ENCODE results near the gene CD55.

Gene CD55

DNA sequence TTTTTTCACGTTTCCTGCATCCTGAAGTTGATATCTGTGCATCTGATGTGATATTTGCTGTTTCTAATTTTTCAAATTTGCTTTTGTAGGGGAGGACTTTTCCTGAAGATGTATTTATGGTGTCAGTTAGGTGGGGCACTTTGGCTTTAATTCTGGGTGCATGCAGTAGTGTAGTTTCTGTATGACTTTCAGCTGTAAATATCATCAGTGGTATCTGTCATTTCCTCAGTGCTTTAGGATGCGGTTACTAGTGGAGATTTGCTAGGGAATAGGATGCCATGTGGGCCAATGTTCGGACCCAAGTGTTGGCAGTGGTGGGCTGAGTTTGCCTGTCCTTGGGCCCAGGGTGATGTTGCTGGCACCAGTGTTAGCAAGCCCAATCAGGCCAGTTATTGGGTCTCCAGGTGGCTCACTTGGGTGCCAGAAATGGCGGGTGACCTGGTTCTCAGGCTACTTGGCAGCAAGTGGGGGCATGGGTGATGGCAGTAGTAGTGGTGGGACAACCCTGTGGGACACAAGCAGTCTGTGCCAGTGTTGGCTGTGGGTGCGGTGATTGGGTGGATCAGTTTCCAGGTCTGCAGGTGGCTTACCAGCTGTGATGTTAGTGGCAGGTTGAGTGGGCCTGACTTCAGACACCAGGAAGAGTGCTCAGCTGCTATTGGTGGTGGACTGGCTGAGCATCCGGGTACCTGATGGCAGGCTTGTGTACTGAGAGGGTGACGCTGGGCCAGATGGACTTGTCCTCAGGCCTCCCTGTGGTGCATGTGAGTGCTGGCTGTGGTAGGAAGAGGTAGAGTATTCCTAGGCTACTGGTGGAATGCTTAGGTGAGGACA lies 24.4 kb downstream of the CD55 start:
- Histone ChIP-seq H3K27me3 (ENCODE audit: low read depth, low read length) (no peaks in the 10 kb centered on the region), H3K36me3 (ENCODE audit: control insufficient read depth in 1 of 2, insufficient read depth in 2 of 2, low read length in 2 of 2) (peaks cover 16 to 18% of the 10 kb centered on the region in 2 donors), H3K9me3 (ENCODE audit: control insufficient read depth in 1 of 2, low read length in 2 of 2) (no peaks in the 10 kb centered on the region), H3K27ac (ENCODE audit: low read length) (no peak overlapping the region), H3K4me3 (ENCODE audit: low read depth in 1 of 2, low read length in 2 of 2) (no peak overlapping the region), H3K4me1 (ENCODE audit: control insufficient read depth in 1 of 2, insufficient read depth in 2 of 2, low read length in 2 of 2) (peaks cover 0 to 3% of the 10 kb centered on the region in 2 donors)

DNA sequence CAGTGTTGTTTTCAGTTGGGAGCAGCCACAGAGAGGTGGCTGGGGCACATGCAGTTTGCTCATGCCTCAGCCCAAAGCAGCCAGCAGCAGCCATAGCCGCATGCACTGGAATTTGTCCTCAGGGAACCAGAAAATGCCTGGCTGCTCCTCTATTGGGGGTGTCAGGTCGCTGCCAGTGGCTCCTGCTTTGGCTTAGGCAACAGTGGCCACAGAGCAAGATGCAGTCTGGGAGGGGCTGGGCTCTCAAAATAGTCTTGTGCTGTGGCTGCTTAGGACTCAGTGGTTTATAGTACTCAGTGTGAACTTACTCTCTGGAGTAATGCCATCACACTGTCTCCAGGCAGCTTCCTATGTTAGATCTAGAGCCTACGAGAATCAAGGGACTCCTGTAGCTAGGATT lies 25.0 kb downstream of the CD55 start:
- Histone ChIP-seq H3K4me1 (ENCODE audit: control insufficient read depth in 1 of 2, insufficient read depth in 2 of 2, low read length in 2 of 2) (peaks cover 0 to 3% of the 10 kb centered on the region in 2 donors), H3K9me3 (ENCODE audit: control insufficient read depth in 1 of 2, low read length in 2 of 2) (no peaks in the 10 kb centered on the region), H3K4me3 (ENCODE audit: low read depth in 1 of 2, low read length in 2 of 2) (no peak overlapping the region), H3K27me3 (ENCODE audit: low read depth, low read length) (no peaks in the 10 kb centered on the region), H3K27ac (ENCODE audit: low read length) (no peak overlapping the region), H3K36me3 (ENCODE audit: control insufficient read depth in 1 of 2, insufficient read depth in 2 of 2, low read length in 2 of 2) (peaks cover 16 to 17% of the 10 kb centered on the region in 2 donors)

DNA sequence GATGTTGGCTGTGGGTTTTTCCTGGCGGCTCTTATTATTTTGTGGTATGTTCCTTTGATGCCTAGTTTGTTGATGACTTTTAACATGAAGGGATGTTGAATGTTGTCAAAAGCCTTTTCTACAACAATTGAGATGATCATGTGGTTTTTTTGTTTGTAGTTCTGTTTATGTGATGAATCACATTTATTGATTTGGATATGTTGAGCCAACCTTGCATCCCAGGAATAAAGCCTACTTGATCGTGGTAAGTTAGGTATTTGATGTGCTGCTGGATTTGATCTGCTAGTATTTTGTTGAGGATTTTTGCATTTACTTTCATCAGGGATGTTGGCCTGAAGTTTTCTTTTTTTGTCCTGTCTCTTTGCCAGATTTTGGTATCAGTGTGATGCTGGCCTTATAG lies 28.5 kb downstream of the CD55 start:
- H3K9me3 ChIP-seq (ENCODE audit: control insufficient read depth in 1 of 2, low read length in 2 of 2): no peaks in the 10 kb centered on the region
- peaks cover 16 to 17% of the 10 kb centered on the region in 2 donors for H3K36me3 ChIP-seq (ENCODE audit: control insufficient read depth in 1 of 2, insufficient read depth in 2 of 2, low read length in 2 of 2)
- H3K27ac ChIP-seq (ENCODE audit: low read length): no peak overlapping the region
- no peak overlapping the region for H3K4me3 ChIP-seq (ENCODE audit: low read depth in 1 of 2, low read length in 2 of 2)
- no peaks in the 10 kb centered on the region for H3K27me3 ChIP-seq (ENCODE audit: low read depth, low read length)
- H3K4me1 ChIP-seq (ENCODE audit: control insufficient read depth in 1 of 2, insufficient read depth in 2 of 2, low read length in 2 of 2): peaks cover 0 to 3% of the 10 kb centered on the region in 2 donors

DNA sequence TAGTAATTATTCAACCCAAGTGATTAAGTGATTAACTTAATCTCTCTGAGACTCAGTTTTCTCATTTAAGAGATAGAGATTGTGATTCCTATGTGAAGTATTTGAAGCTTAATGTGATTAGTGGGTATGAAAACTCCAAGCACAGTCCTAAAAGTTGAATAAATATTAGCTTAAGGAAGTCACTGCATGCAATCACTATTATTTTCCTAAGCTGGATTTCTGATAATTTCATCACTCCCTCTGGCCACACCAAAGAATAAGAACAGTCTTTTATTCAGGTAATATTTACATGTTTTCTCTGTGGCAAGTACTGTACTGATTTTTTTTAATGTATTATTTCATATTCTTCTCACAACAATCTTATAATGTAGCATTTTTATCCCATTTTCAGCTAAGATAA lies 31.1 kb downstream of the CD55 start:
- Histone ChIP-seq H3K4me1 (ENCODE audit: control insufficient read depth in 1 of 2, insufficient read depth in 2 of 2, low read length in 2 of 2) (no peaks in the 10 kb centered on the region), H3K4me3 (ENCODE audit: low read depth in 1 of 2, low read length in 2 of 2) (no peak overlapping the region), H3K36me3 (ENCODE audit: control insufficient read depth in 1 of 2, insufficient read depth in 2 of 2, low read length in 2 of 2) (peaks cover 8 to 9% of the 10 kb centered on the region in 2 donors), H3K9me3 (ENCODE audit: control insufficient read depth in 1 of 2, low read length in 2 of 2) (no peaks in the 10 kb centered on the region), H3K27ac (ENCODE audit: low read length) (no peak overlapping the region), H3K27me3 (ENCODE audit: low read depth, low read length) (no peaks in the 10 kb centered on the region)

DNA sequence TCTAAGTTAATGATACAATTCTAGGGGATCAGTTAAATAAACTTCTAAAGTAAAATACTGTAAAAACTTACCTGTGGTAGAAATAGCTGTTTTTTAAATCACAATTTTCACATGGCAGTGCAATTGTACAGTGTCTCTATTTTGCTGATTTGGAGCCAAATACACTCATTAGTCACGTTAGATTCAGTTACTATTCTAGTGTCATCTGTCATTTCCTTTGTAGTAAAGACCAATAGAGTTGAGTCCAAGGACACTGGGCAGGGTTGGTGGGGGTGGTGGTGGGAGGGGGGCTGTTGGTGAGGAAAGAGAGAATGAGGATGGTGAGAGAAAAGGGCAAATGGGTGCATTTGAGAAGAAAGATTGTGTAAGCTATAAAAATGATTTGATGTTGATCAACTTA lies 33.6 kb downstream of the CD55 start:
- Histone ChIP-seq H3K27ac (ENCODE audit: low read length) (no peak overlapping the region), H3K4me3 (ENCODE audit: low read depth in 1 of 2, low read length in 2 of 2) (no peak overlapping the region), H3K36me3 (ENCODE audit: control insufficient read depth in 1 of 2, insufficient read depth in 2 of 2, low read length in 2 of 2) (peaks cover 0 to 4% of the 10 kb centered on the region in 2 donors)

DNA sequence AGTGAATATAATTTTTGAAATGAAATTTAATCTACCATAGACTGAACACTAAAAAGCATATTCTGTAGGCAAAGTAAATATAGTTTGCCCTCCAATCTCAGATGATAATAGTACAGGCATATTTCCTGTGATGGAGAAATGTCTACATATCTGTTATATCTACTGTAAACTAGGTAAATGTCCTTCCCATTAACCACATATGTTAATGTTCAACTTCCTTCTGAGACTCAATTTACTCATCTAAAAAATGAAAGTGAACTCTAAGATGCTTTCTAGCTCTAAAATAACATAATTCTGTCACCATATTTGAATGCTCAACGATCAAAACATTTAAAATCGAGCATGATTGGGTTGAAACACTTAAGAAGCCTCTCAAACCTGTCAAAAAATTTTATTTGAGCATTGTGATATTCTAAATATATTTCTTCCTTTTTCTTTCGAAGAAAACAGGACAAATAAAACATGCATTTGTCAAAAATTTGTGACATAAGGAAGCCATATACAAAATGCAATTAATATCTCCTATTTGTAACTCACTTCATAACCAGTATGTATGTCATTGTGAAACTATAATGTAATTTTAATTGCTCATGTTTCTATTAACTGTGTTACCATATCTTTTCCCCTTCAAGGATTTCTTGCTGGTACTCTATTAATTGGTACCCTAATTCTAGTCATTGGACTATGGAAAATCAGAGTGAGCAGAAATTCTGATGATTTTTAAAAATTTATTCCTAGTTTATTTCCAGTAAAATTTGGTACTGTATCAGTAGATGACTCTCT lies 34.2 kb downstream of the CD55 start:
- Histone ChIP-seq H3K27ac (ENCODE audit: low read length) (no peak overlapping the region), H3K27me3 (ENCODE audit: low read depth, low read length) (no peaks in the 10 kb centered on the region), H3K9me3 (ENCODE audit: control insufficient read depth in 1 of 2, low read length in 2 of 2) (no peaks in the 10 kb centered on the region), H3K4me3 (ENCODE audit: low read depth in 1 of 2, low read length in 2 of 2) (no peak overlapping the region), H3K36me3 (ENCODE audit: control insufficient read depth in 1 of 2, insufficient read depth in 2 of 2, low read length in 2 of 2) (peaks cover 0 to 4% of the 10 kb centered on the region in 2 donors), H3K4me1 (ENCODE audit: control insufficient read depth in 1 of 2, insufficient read depth in 2 of 2, low read length in 2 of 2) (no peaks in the 10 kb centered on the region)

More for the DNA sequence above, 33.6 kb downstream of the CD55 start:
- no peaks in the 10 kb centered on the region for H3K27me3 ChIP-seq (ENCODE audit: low read depth, low read length)
- H3K9me3 ChIP-seq (ENCODE audit: control insufficient read depth in 1 of 2, low read length in 2 of 2): no peaks in the 10 kb centered on the region
- H3K4me1 ChIP-seq (ENCODE audit: control insufficient read depth in 1 of 2, insufficient read depth in 2 of 2, low read length in 2 of 2): no peaks in the 10 kb centered on the region

DNA sequence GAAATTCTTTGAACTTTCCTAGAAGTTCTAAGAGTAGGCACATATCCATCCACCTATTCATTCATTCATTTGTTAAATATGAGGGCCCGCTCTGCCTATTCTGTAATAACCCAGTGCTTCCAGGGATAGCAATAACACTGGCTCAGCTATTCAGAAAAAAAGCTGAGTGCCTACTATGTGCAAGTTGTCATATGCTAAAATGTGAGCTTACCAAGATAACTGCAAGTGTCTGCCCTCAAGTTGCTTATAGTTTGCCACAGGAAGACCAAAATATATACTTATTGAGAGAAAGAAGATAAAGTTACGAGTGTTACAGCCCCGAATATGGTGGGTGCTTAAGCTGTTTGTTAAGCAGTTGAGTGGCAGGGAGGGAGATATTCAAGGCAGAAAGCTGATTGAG lies 39.6 kb downstream of the CD55 start:
- Histone ChIP-seq H3K27ac (ENCODE audit: low read length) (no peak overlapping the region), H3K27me3 (ENCODE audit: low read depth, low read length) (no peaks in the 10 kb centered on the region), H3K9me3 (ENCODE audit: control insufficient read depth in 1 of 2, low read length in 2 of 2) (peaks cover 0 to 2% of the 10 kb centered on the region in 2 donors), H3K36me3 (ENCODE audit: control insufficient read depth in 1 of 2, insufficient read depth in 2 of 2, low read length in 2 of 2) (peaks cover 16 to 18% of the 10 kb centered on the region in 2 donors), H3K4me1 (ENCODE audit: control insufficient read depth in 1 of 2, insufficient read depth in 2 of 2, low read length in 2 of 2) (no peaks in the 10 kb centered on the region), H3K4me3 (ENCODE audit: low read depth in 1 of 2, low read length in 2 of 2) (no peak overlapping the region)

DNA sequence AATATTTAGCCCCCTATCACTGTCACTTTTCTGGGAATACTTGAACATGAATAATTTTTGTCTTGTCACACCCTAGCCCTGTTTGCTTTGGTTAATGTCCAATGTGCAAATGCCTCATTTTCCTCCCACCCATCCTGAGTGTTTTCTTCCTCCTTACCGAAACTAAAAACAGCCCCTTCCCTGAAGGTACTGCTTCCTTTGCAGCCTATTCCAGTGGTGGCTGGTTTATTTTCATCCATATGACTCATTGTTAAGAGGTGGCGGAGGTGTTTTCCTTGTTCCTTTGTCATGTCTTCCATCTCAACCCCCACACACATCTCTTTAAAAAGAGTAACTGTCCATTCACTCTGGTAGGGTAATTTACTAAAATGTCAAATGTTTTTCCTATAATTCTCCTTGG lies 40.4 kb downstream of the CD55 start:
- no peak overlapping the region for H3K4me3 ChIP-seq (ENCODE audit: low read depth in 1 of 2, low read length in 2 of 2)

DNA sequence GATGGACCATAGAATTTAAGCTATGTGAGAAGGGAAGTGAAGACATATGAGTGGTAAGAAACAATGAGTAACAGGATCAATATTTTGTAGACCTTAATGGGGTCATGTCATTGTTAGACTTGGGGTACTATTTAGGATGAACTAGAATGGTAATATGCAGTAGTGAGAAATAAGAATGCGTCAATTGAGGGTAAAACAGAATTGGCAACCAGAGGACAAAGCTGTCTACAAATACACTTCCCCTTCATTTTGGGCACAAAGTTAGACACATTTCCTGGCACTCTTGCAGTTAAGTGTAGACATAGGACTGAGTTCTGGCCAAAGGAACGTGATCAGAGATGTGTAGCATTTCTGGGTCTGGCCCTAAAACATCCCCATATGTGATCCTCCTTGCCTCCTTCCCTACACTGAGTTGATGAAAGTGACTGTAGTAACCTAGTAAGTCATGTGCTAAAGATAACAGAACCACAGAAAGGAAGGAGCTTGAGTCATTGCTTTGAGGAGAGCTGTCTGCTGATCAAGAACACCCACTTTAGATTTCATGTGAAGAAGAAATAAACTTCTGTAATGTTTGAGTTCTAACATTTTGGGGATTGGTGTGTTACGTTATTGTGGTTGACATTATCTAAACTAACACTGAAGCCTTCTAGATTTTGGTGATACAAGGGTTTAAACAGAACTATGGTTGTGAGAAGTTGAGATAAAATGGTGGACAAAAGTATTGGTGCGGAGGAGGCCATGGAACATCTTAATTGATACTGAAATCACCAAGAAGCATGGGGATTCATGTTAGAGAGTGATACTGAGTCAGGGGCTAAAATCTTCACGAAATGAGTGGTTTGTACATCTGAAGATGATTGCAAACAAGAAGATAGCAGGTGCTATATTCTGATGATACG lies 41.7 kb downstream of the CD55 start:
- Histone ChIP-seq H3K27ac (ENCODE audit: low read length) (no peak overlapping the region), H3K4me1 (ENCODE audit: control insufficient read depth in 1 of 2, insufficient read depth in 2 of 2, low read length in 2 of 2) (no peaks in the 10 kb centered on the region), H3K27me3 (ENCODE audit: low read depth, low read length) (no peaks in the 10 kb centered on the region), H3K4me3 (ENCODE audit: low read depth in 1 of 2, low read length in 2 of 2) (no peak overlapping the region), H3K36me3 (ENCODE audit: control insufficient read depth in 1 of 2, insufficient read depth in 2 of 2, low read length in 2 of 2) (peaks cover 16 to 18% of the 10 kb centered on the region in 2 donors), H3K9me3 (ENCODE audit: control insufficient read depth in 1 of 2, low read length in 2 of 2) (peaks cover 0 to 2% of the 10 kb centered on the region in 2 donors)

More for the DNA sequence above, 40.4 kb downstream of the CD55 start:
- Histone ChIP-seq H3K27ac (ENCODE audit: low read length) (no peak overlapping the region), H3K9me3 (ENCODE audit: control insufficient read depth in 1 of 2, low read length in 2 of 2) (peaks cover 0 to 2% of the 10 kb centered on the region in 2 donors), H3K27me3 (ENCODE audit: low read depth, low read length) (no peaks in the 10 kb centered on the region), H3K4me1 (ENCODE audit: control insufficient read depth in 1 of 2, insufficient read depth in 2 of 2, low read length in 2 of 2) (no peaks in the 10 kb centered on the region), H3K36me3 (ENCODE audit: control insufficient read depth in 1 of 2, insufficient read depth in 2 of 2, low read length in 2 of 2) (peaks cover 16 to 18% of the 10 kb centered on the region in 2 donors)

DNA sequence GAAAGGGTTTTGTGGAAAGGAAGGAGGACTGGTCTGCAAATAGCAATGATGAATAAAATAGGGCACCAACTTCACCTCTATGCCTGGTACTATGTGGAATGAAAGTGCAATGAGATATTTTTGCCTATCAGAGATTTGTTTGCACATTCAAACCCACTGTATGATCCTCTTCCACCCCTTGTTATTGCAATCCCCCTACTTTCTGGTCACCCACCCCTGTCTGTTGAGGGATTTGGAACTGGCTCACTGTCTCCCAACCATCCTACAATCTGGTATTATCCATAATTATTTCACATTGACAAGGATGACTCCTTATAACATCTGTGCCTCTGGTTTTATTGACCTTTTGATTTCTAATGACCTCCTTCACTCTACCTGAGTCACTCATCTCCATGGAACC lies 42.4 kb downstream of the CD55 start:
- no peaks in the 10 kb centered on the region for H3K27me3 ChIP-seq (ENCODE audit: low read depth, low read length)
- peaks cover 0 to 2% of the 10 kb centered on the region in 2 donors for H3K9me3 ChIP-seq (ENCODE audit: control insufficient read depth in 1 of 2, low read length in 2 of 2)
- H3K4me3 ChIP-seq (ENCODE audit: low read depth in 1 of 2, low read length in 2 of 2): no peak overlapping the region
- no peak overlapping the region for H3K27ac ChIP-seq (ENCODE audit: low read length)
- H3K36me3 ChIP-seq (ENCODE audit: control insufficient read depth in 1 of 2, insufficient read depth in 2 of 2, low read length in 2 of 2): peaks cover 16 to 18% of the 10 kb centered on the region in 2 donors
- H3K4me1 ChIP-seq (ENCODE audit: control insufficient read depth in 1 of 2, insufficient read depth in 2 of 2, low read length in 2 of 2): no peaks in the 10 kb centered on the region

DNA sequence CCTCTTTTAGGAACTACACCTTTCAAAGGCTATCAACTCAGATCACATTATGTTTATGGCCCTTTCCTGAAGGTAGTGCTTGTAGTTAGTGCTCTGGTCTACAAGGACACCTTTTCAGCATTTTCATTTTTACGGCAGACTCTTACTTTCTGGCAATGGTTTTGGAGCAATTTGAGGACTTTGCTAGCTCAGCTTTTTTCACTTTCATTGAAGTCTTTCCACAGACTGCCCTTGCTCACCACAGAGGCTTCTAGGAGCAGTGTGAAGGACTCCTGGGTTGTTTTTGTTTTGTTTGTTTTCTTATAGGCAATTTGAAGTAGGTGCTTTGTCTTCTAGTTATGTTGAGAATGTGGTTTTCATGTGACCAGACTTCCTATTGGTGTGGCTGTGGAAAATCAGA lies 43.1 kb downstream of the CD55 start:
- Histone ChIP-seq H3K27ac (ENCODE audit: low read length) (no peak overlapping the region), H3K9me3 (ENCODE audit: control insufficient read depth in 1 of 2, low read length in 2 of 2) (peaks cover 0 to 2% of the 10 kb centered on the region in 2 donors), H3K36me3 (ENCODE audit: control insufficient read depth in 1 of 2, insufficient read depth in 2 of 2, low read length in 2 of 2) (peaks cover 16 to 18% of the 10 kb centered on the region in 2 donors), H3K27me3 (ENCODE audit: low read depth, low read length) (no peaks in the 10 kb centered on the region), H3K4me1 (ENCODE audit: control insufficient read depth in 1 of 2, insufficient read depth in 2 of 2, low read length in 2 of 2) (no peaks in the 10 kb centered on the region), H3K4me3 (ENCODE audit: low read depth in 1 of 2, low read length in 2 of 2) (no peak overlapping the region)

Measured in muscle layer of duodenum (tissue), 2 donors.